ENCODE data around the gene IFT43. TPM values are rescaled to one million over a fixed set of nuclear protein-coding genes. Genes with fewer than 3 reads are reported as not detected.

IFT43 gene
- total and polyA plus RNA-seq, 9 of the 15 experiments (the other 6 are each of a cell fraction or from before 2014, with no cell fraction given) = 4.9 to 12.8 (median 8.0) TPM

- TF ChIP-seq HNRNPH1 (optimal IDR thresholded peaks at IDR 0.05; ENCODE audit: low read depth, low read length) = no peak
- no peak for TF ChIP-seq ZBTB49 (CRISPR knock-in tag; IDR thresholded peaks at IDR 0.05; ENCODE audit: borderline replicate concordance)
- 0 out of 2 replicates have a peak, but pooled peaks have one; percentile 15 for TF ChIP-seq DPF2 (IDR thresholded peaks at IDR 0.05)
- peak; percentile 50 for TF ChIP-seq CBFA2T2 (conservative IDR thresholded peaks at IDR 0.05)
- TF ChIP-seq RCOR1 (IDR thresholded peaks at IDR 0.05; ENCODE audit: borderline replicate concordance in 1 of 2, low read depth in 2 of 2, low read length in 2 of 2) = no peak
- peak; percentile 65 for TF ChIP-seq CBFA2T3 (IDR thresholded peaks at IDR 0.05)
- peak; percentile 45 for TF ChIP-seq NFIC (IDR thresholded peaks at IDR 0.05)
Measured at GRCh38 chr14:75944607-75945241, 40.8 kb upstream of the IFT43 start (continued).

- Histone ChIP-seq H3K4me1 (replicated peaks in 1 of 2; ENCODE audit: control insufficient read depth in 2 of 2, insufficient read depth in 2 of 2, low read length in 2 of 2) (peaks cover 0 to 16% of the 10 kb centered on the region in 2 experiments; a peak in 4 of 5 replicates), H4K20me1 (replicated peaks; ENCODE audit: control insufficient read depth, insufficient read depth, low read length) (no peaks in the 10 kb centered on the region), H3K9me1 (ENCODE audit: control insufficient read depth, insufficient read depth, low read length) (no peaks in the 10 kb centered on the region), H3K27me3 (ENCODE audit: control insufficient read depth in 2 of 2, insufficient read depth in 2 of 2, low read length in 2 of 2) (no peaks in the 10 kb centered on the region), H2AFZ (ENCODE audit: low read depth, low read length) (no peak overlapping the region), H3K9me3 (replicated peaks; ENCODE audit: control insufficient read depth, insufficient read depth, low read depth, low read length) (no peaks in the 10 kb centered on the region), H3K36me3 (ENCODE audit: control insufficient read depth, insufficient read depth, low read length) (no peaks in the 10 kb centered on the region), H3K4me3 (no peak overlapping the region), H3K27ac (ENCODE audit: extremely low read depth, low read depth, low read length) (no peak overlapping the region), H3K79me2 (ENCODE audit: control insufficient read depth, insufficient read depth, low read length) (no peaks in the 10 kb centered on the region), H3K9ac (ENCODE audit: insufficient read depth in 1 of 2, low read depth in 2 of 2, low read length in 2 of 2) (no peak overlapping the region; a peak in 1 of 4 replicates), H3K4me2 (ENCODE audit: insufficient read depth, low read length) (no peak overlapping the region)
- DNase-seq (ENCODE audit: extremely low read depth in 1 of 4, low spot score in 3 of 4) (no peak), FAIRE-seq (no peak), ATAC-seq (no peak)
- in situ Hi-C loops (cut with MboI) (no loop called here), intact Hi-C loops (cut with micrococcal nuclease) (no loop called here)
- BruUV-seq (replicated peaks) = no TSS peak
- 79% methylated on average over 4 of the region's 5 CpGs for WGBS (ENCODE audit: insufficient coverage, low coverage, missing lambda C conversion rate)
- TF ChIP-seq ZKSCAN8 (CRISPR knock-in tag; IDR thresholded peaks at IDR 0.05) = no peak
- no peak for TF ChIP-seq HNRNPH1 (optimal IDR thresholded peaks at IDR 0.05; ENCODE audit: low read depth, low read length)
- no peak for TF ChIP-seq NR3C1 (CRISPR knock-in tag; IDR thresholded peaks at IDR 0.05)
- CTCF ChIA-PET (ENCODE audit: low intra/inter-chr PET ratio) = no interaction called here
- POLR2A ChIA-PET = no interaction called here
Measured at GRCh38 chr14:75946785-75947184, 38.8 kb upstream of the IFT43 start.

Data from K562 (cell line).